Measurements from ENCODE around the gene TAF3.

- TF ChIP-seq CTCF (IDR thresholded peaks at IDR 0.05; ENCODE audit: poor library complexity) (no peak), EZH2phosphoT487 (IDR thresholded peaks at IDR 0.05; ENCODE audit: low read depth, severe bottlenecking, unreplicated experiment) (no peak)
Measured at GRCh38 chr10:7945034-7945433, 126.7 kb downstream of the TAF3 start.

All from hepatocyte (in vitro differentiated cells).